Fibroblast of pulmonary artery (primary cell): ENCODE measurements around the gene GRP.

Experiments
- DNase-seq: peaks from one replicate; pipeline ENCODE4 v3.0.0-alpha.2; 2010; ENCODE audit warnings: low read depth
- H3K4me3 ChIP-seq: replicated peaks from 2 replicates; pipeline ENCODE4 v1.5.1; 2011; ENCODE audit warnings: low read depth, mild to moderate bottlenecking, control low read depth, low read length, moderate library complexity
- CTCF ChIP-seq: IDR thresholded peaks from 2 replicates; pipeline ENCODE4 v1.5.1; 2011; ENCODE audit warnings: mild to moderate bottlenecking, control low read depth, low read length, inconsistent platforms; ENCODE audit errors: missing control alignments

The GRP gene

GRCh38 chr18:59222341-59222740, 2.4 kb downstream of the GRP start:
- no peak for TF ChIP-seq CTCF
- no peak overlapping the region for H3K4me3 ChIP-seq

GRCh38 chr18:59228351-59228750, 8.4 kb downstream of the GRP start:
- DNase-seq: peak; percentile 4

More at GRCh38 chr18:59222341-59222740, 2.4 kb downstream of the GRP start:
- DNase-seq: no peak

GRCh38 chr18:59229191-59229590, 9.2 kb downstream of the GRP start:
- H3K4me3 ChIP-seq: no peak overlapping the region
- no peak for DNase-seq
- no peak for TF ChIP-seq CTCF

More at GRCh38 chr18:59228351-59228750, 8.4 kb downstream of the GRP start:
- TF ChIP-seq CTCF: no peak
- no peak overlapping the region for H3K4me3 ChIP-seq

- H3K4me3 ChIP-seq: no peak overlapping the region
- no peak for TF ChIP-seq CTCF
- DNase-seq: no peak
These were observed 9.9 kb downstream of the GRP start for GRCh38 chr18:59229701-59230443.

- DNase-seq: no peak
- H3K4me3 ChIP-seq: no peak overlapping the region
- TF ChIP-seq CTCF: no peak
These were observed 11.2 kb downstream of the GRP start for GRCh38 chr18:59231114-59231513.

GRCh38 chr18:59231877-59232276, 11.9 kb downstream of the GRP start:
- no peak for DNase-seq
- no peak overlapping the region for H3K4me3 ChIP-seq
- no peak for TF ChIP-seq CTCF

GRCh38 chr18:59232309-59233016, 12.5 kb downstream of the GRP start:
- H3K4me3 ChIP-seq: no peak overlapping the region
- DNase-seq: no peak
- no peak for TF ChIP-seq CTCF
